Mesodermal cell (in vitro differentiated cells): ENCODE data around the gene TMEM233.
"Not testable (repeated sequence)": the region's sequence is repeated elsewhere in the genome, so short reads cannot be mapped to it uniquely, and the experiment has no call there.

Experiments
- H3K27ac ChIP-seq: 2 replicates; pipeline ENCODE4 v1.7.0; 2013; ENCODE audit warnings: mild to moderate bottlenecking, low read depth, low read length, moderate library complexity; ENCODE audit not compliant: severe bottlenecking
- H3K36me3 ChIP-seq: 2 replicates; pipeline ENCODE4 v1.7.1; 2013; ENCODE audit warnings: mild to moderate bottlenecking, low read length, moderate library complexity; ENCODE audit not compliant: control insufficient read depth, insufficient read depth
- H3K4me1 ChIP-seq: one replicate; pipeline ENCODE4 v1.7.1; 2013; ENCODE audit warnings: mild to moderate bottlenecking, low read length; ENCODE audit not compliant: insufficient read depth, control insufficient read depth, poor library complexity, severe bottlenecking
- H3K4me3 ChIP-seq: 2 replicates; pipeline ENCODE4 v1.7.0; 2013; ENCODE audit warnings: low read length, control low read depth, mild to moderate bottlenecking; ENCODE audit not compliant: insufficient read depth, poor library complexity, severe bottlenecking; ENCODE audit errors: extremely low read depth
- H3K9me3 ChIP-seq: 2 replicates; pipeline ENCODE4 v1.7.1; 2013; ENCODE audit warnings: mild to moderate bottlenecking, low read length, moderate library complexity; ENCODE audit not compliant: control insufficient read depth
- WGBS, 2 experiments: methylation state at CpG; one replicate each; pipeline ENCODE4 v1.1.5; 2013; ENCODE audit warnings: missing lambda C conversion rate in 2 of 2; ENCODE audit not compliant: insufficient coverage in 2 of 2; 5-methylcytosine and 5-hydroxymethylcytosine counted together

Gene TMEM233

GRCh38 chr12:119609358-119609757, 15.8 kb downstream of the TMEM233 start:
- peaks cover 4% of the 10 kb centered on the region for H3K9me3 ChIP-seq
- peaks cover 2% of the 10 kb centered on the region for H3K4me1 ChIP-seq
- WGBS, 2 experiments = 73 to 78% methylated on average over 3 of the region's 3 CpGs
- no peak overlapping the region for H3K4me3 ChIP-seq
- H3K27ac ChIP-seq = no peak overlapping the region
- no peaks in the 10 kb centered on the region for H3K36me3 ChIP-seq

GRCh38 chr12:119613319-119613936, 19.9 kb downstream of the TMEM233 start:
- Histone ChIP-seq H3K27ac (no peak overlapping the region), H3K36me3 (no peaks in the 10 kb centered on the region), H3K9me3 (peaks cover 4% of the 10 kb centered on the region), H3K4me1 (peaks cover 2% of the 10 kb centered on the region), H3K4me3 (no peak overlapping the region)
- WGBS, 2 experiments = 70 to 75% methylated on average over 9 of the region's 9 CpGs

GRCh38 chr12:119614705-119615104, 21.1 kb downstream of the TMEM233 start:
- H3K9me3 ChIP-seq = no peaks in the 10 kb centered on the region
- H3K27ac ChIP-seq = no peak overlapping the region
- no peak overlapping the region for H3K4me3 ChIP-seq
- H3K4me1 ChIP-seq = peaks cover 2% of the 10 kb centered on the region
- H3K36me3 ChIP-seq = no peaks in the 10 kb centered on the region

- Histone ChIP-seq H3K27ac (no peak overlapping the region), H3K4me3 (no peak overlapping the region), H3K9me3 (no peaks in the 10 kb centered on the region), H3K4me1 (peaks cover 2% of the 10 kb centered on the region), H3K36me3 (no peaks in the 10 kb centered on the region)
- 82 to 93% methylated on average over 4 to 7 of the region's 9 CpGs for WGBS, 2 experiments
These were observed 22.2 kb downstream of the TMEM233 start for GRCh38 chr12:119615518-119616475.

- not testable (repeated sequence) for H3K36me3 ChIP-seq, H3K4me3 ChIP-seq, H3K9me3 ChIP-seq, H3K4me1 ChIP-seq, H3K27ac ChIP-seq
- 85 to 100% methylated on average over 1 of the region's 1 CpG for WGBS, 2 experiments
These were observed 24.8 kb downstream of the TMEM233 start for GRCh38 chr12:119618328-119618896.

- H3K4me1 ChIP-seq = no peaks in the 10 kb centered on the region
- WGBS, 2 experiments = 80% methylated on average over 1 of the region's 1 CpG; no CpG with 5 or more reads in 1 of the 2 experiments
- no peak overlapping the region for H3K27ac ChIP-seq
- no peaks in the 10 kb centered on the region for H3K9me3 ChIP-seq
- H3K4me3 ChIP-seq = no peak overlapping the region
- H3K36me3 ChIP-seq = no peaks in the 10 kb centered on the region
These were observed 26.9 kb downstream of the TMEM233 start for GRCh38 chr12:119620490-119620889.

GRCh38 chr12:119621878-119622277, 28.3 kb downstream of the TMEM233 start:
- Histone ChIP-seq H3K9me3 (no peaks in the 10 kb centered on the region), H3K27ac (no peak overlapping the region), H3K36me3 (no peaks in the 10 kb centered on the region), H3K4me3 (no peak overlapping the region), H3K4me1 (no peaks in the 10 kb centered on the region)
- whole genome bisulfite sequencing, 2 experiments = 77 to 86% methylated on average over 1 to 2 of the region's 2 CpGs

GRCh38 chr12:119624966-119625365, 31.4 kb downstream of the TMEM233 start:
- no peaks in the 10 kb centered on the region for H3K36me3 ChIP-seq
- no peaks in the 10 kb centered on the region for H3K4me1 ChIP-seq
- 87 to 92% methylated on average over 3 of the region's 4 CpGs for WGBS, 2 experiments
- no peak overlapping the region for H3K27ac ChIP-seq
- no peak overlapping the region for H3K4me3 ChIP-seq
- no peaks in the 10 kb centered on the region for H3K9me3 ChIP-seq

- no peaks in the 10 kb centered on the region for H3K4me1 ChIP-seq
- H3K9me3 ChIP-seq = no peaks in the 10 kb centered on the region
- H3K27ac ChIP-seq = no peak overlapping the region
- H3K4me3 ChIP-seq = no peak overlapping the region
- H3K36me3 ChIP-seq = no peaks in the 10 kb centered on the region
- WGBS, 2 experiments = 87 to 95% methylated on average over 4 to 6 of the region's 6 CpGs
These were observed 33.6 kb downstream of the TMEM233 start for GRCh38 chr12:119627019-119627643.

GRCh38 chr12:119627686-119628085, 34.1 kb downstream of the TMEM233 start:
- 82 to 92% methylated on average over 2 of the region's 6 CpGs for WGBS, 2 experiments
- no peaks in the 10 kb centered on the region for H3K4me1 ChIP-seq
- H3K9me3 ChIP-seq = no peaks in the 10 kb centered on the region
- H3K4me3 ChIP-seq = no peak overlapping the region
- no peaks in the 10 kb centered on the region for H3K36me3 ChIP-seq
- H3K27ac ChIP-seq = no peak overlapping the region
